Tibial artery (tissue), 4 donors: ENCODE results near the gene GLE1.

ENCODE experiments used
- DNase-seq, 2 donors: peaks; one replicate each; pipeline ENCODE4 v3.0.0-alpha.2; 2019
- H3K27ac ChIP-seq, 2 donors: fragments of 200-600 bp; sonication (generic) in 1 of 2; 1 replicate in 1 of 2; 2 replicates in 1 of 2; pipeline ENCODE4 v1.5.1; 2018 to 2019; ENCODE audit warnings: mild to moderate bottlenecking in 1 of 2
- H3K27me3 ChIP-seq, 2 donors: fragments of 200-600 bp; sonication (generic) in 1 of 2; one replicate each; pipeline versions ENCODE4 v1.5.1 to v1.6.0; 2016 to 2019
- H3K36me3 ChIP-seq, 3 donors: fragments of 200-600 bp; sonication (generic) in 2 of 3; one replicate each; pipeline ENCODE4 v1.5.1; 2016 to 2019; ENCODE audit warnings: mild to moderate bottlenecking in 2 of 3
- H3K4me1 ChIP-seq, 4 donors: fragments of 200-600 bp; sonication (generic) in 2 of 4; 1 replicate in 3 of 4; 2 replicates in 1 of 4; pipeline ENCODE4 v1.5.1; 2016 to 2019
- H3K4me3 ChIP-seq, 2 donors: fragments of 200-600 bp; sonication (generic) in 1 of 2; 1 replicate in 1 of 2; 2 replicates in 1 of 2; pipeline ENCODE4 v1.5.1; 2018 to 2019; ENCODE audit warnings: mild to moderate bottlenecking in 2 of 2
- H3K9me3 ChIP-seq, 3 donors: fragments of 200-600 bp; sonication (generic) in 1 of 3; one replicate each; pipeline ENCODE4 v1.5.1; 2016 to 2019
- CTCF ChIP-seq, 2 experiments: fragments of 200-600 bp in 1 of 2; fragments of 450-650 bp in 1 of 2; IDR thresholded peaks; one replicate each; pipeline ENCODE4 v1.5.1; 2017 to 2019; ENCODE audit warnings: antibody characterized with exemption in 2 of 2, mild to moderate bottlenecking in 1 of 2, moderate library complexity in 1 of 2
- intact Hi-C: fragments of 100-400 bp; cut with DNase I; formaldehyde crosslinking; loops from one replicate; pipeline ENCODE4 v1.15.0; 2023; ENCODE audit warnings: low total_unique reads

Gene GLE1

GRCh38 chr9:128526720-128527119, 22.2 kb downstream of the GLE1 start:
- no peak overlapping the region for H3K4me3 ChIP-seq
- peaks cover 75 to 99% (median 85%) of the 10 kb centered on the region in 3 donors for H3K36me3 ChIP-seq
- H3K9me3 ChIP-seq: no peaks in the 10 kb centered on the region
- H3K27me3 ChIP-seq: no peaks in the 10 kb centered on the region
- H3K4me1 ChIP-seq: peaks cover 0 to 6% (median 0%) of the 10 kb centered on the region in 4 donors
- no peak overlapping the region for H3K27ac ChIP-seq
- DNase-seq: no peak
- no peak for TF ChIP-seq CTCF (IDR thresholded peaks at IDR 0.05)
- intact Hi-C loops: no loop called here

- Histone ChIP-seq H3K27me3 (no peaks in the 10 kb centered on the region), H3K36me3 (peaks cover 77 to 100% (median 85%) of the 10 kb centered on the region in 3 donors), H3K4me1 (no peaks in the 10 kb centered on the region), H3K9me3 (no peaks in the 10 kb centered on the region), H3K4me3 (no peak overlapping the region), H3K27ac (no peak overlapping the region)
- no peak for TF ChIP-seq CTCF (IDR thresholded peaks at IDR 0.05)
- intact Hi-C loops: no loop called here
- DNase-seq: no peak
Observed at GRCh38 chr9:128528445-128529160, 24.1 kb downstream of the GLE1 start.

GRCh38 chr9:128529191-128529590, 24.7 kb downstream of the GLE1 start:
- H3K27me3 ChIP-seq: no peaks in the 10 kb centered on the region
- H3K4me3 ChIP-seq: no peak overlapping the region
- intact Hi-C loops: no loop called here
- peaks cover 80 to 100% (median 89%) of the 10 kb centered on the region in 3 donors for H3K36me3 ChIP-seq
- TF ChIP-seq CTCF (IDR thresholded peaks at IDR 0.05): no peak
- DNase-seq: no peak
- H3K9me3 ChIP-seq: no peaks in the 10 kb centered on the region
- no peak overlapping the region for H3K27ac ChIP-seq
- no peaks in the 10 kb centered on the region for H3K4me1 ChIP-seq

- no peak for TF ChIP-seq CTCF (IDR thresholded peaks at IDR 0.05)
- intact Hi-C loops: no loop called here
Observed at GRCh38 chr9:128532581-128532980, 28.1 kb downstream of the GLE1 start.

GRCh38 chr9:128540634-128541360, 36.3 kb downstream of the GLE1 start:
- intact Hi-C loops: no loop called here
- Histone ChIP-seq H3K27me3 (no peaks in the 10 kb centered on the region), H3K36me3 (peaks cover 67 to 82% (median 75%) of the 10 kb centered on the region in 3 donors), H3K9me3 (no peaks in the 10 kb centered on the region), H3K4me3 (no peak overlapping the region), H3K4me1 (no peaks in the 10 kb centered on the region), H3K27ac (no peak overlapping the region)
- TF ChIP-seq CTCF (IDR thresholded peaks at IDR 0.05): no peak
- no peak for DNase-seq

More at GRCh38 chr9:128532581-128532980, 28.1 kb downstream of the GLE1 start:
- no peak overlapping the region for H3K4me3 ChIP-seq
- no peaks in the 10 kb centered on the region for H3K9me3 ChIP-seq
- no peak for DNase-seq
- no peaks in the 10 kb centered on the region for H3K4me1 ChIP-seq
- H3K27me3 ChIP-seq: no peaks in the 10 kb centered on the region
- H3K27ac ChIP-seq: no peak overlapping the region
- peaks cover 74 to 100% (median 76%) of the 10 kb centered on the region in 3 donors for H3K36me3 ChIP-seq
